HL-60 (cell line): ENCODE measurements around the gene DET1.

Experiments
- DNase-seq, 2 experiments: peaks; one replicate each; pipeline ENCODE4 v3.0.0-alpha.2; 2010 to 2020; ENCODE audit warnings: low read depth in 1 of 2, low spot score in 1 of 2
- H3K27ac ChIP-seq: fragments of 250-450 bp; sonication (Bioruptor Pico); replicated peaks from 2 replicates; pipeline ENCODE4 v1.5.1; 2020; ENCODE audit warnings: mild to moderate bottlenecking, moderate library complexity
- H3K27me3 ChIP-seq: fragments of 250-450 bp; sonication (Bioruptor Pico); 2 replicates; pipeline ENCODE4 v1.5.1; 2021; ENCODE audit warnings: mild to moderate bottlenecking, moderate library complexity; ENCODE audit not compliant: insufficient read depth, poor library complexity, severe bottlenecking
- H3K4me3 ChIP-seq: replicated peaks from 2 replicates; pipeline ENCODE4 v1.5.1; 2011; ENCODE audit warnings: mild to moderate bottlenecking, control low read depth, low read length; ENCODE audit not compliant: insufficient read depth
- GABPA ChIP-seq: IDR thresholded peaks from 2 replicates; pipeline ENCODE4 v1.6.1; 2012; ENCODE audit warnings: low read depth
- POLR2AphosphoS5 ChIP-seq: IDR thresholded peaks from 2 replicates; pipeline ENCODE4 v1.6.1; 2012; ENCODE audit warnings: low read depth
- SPI1 ChIP-seq: IDR thresholded peaks from 2 replicates; pipeline ENCODE4 v1.6.1; 2012; ENCODE audit warnings: low read depth, mild to moderate bottlenecking, borderline replicate concordance
- TF ChIP-seq, protein P1 (sequence below): IDR thresholded peaks from one replicate; pipeline ENCODE4 v1.5.1; 2011; ENCODE audit warnings: low read length, control low read depth, inconsistent platforms; ENCODE audit not compliant: insufficient read depth
- TF ChIP-seq, protein P2 (sequence below): IDR thresholded peaks from 2 replicates; pipeline ENCODE4 v1.6.1; 2012; ENCODE audit warnings: low read depth; ENCODE audit not compliant: insufficient replicate concordance

The DET1 gene

DNA sequence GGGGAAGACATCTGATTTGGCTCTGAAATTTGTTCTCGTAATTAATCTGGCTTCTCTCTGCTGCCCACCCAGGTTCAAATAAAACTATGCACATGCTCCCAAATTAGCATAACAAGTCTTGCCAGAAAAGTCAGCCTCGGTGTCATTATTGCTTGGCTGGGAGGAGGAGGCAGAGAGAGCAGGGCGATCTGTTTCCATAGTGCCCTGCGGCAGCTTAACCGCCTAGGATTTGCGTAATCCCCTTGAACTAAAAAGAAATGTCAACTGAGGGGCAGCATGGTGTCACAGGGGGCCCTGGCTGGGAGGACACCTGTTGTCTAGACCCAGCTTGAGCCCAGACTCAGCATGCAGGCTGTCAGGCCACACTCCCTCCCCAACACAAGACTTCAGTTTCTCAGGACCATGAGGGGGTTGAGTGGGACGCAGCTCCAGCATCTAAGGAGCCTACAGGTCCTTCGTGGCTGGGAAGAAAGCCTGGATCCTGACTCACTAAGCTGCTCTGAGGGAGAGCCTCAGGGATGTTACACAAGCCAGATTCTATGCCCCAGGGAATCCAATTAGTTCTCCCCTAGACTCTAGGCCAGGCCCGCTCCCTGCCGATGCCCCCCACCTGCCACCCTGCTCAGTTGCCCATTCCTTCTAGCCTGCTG lies 61.7 kb downstream of the DET1 start:
- Histone ChIP-seq H3K4me3 (no peak overlapping the region), H3K27ac (no peak overlapping the region), H3K27me3 (no peaks in the 10 kb centered on the region)
- DNase-seq = no peak
- TF ChIP-seq SPI1 (no peak), POLR2AphosphoS5 (no peak), GABPA (no peak)
- TF ChIP-seq, protein P1, sequence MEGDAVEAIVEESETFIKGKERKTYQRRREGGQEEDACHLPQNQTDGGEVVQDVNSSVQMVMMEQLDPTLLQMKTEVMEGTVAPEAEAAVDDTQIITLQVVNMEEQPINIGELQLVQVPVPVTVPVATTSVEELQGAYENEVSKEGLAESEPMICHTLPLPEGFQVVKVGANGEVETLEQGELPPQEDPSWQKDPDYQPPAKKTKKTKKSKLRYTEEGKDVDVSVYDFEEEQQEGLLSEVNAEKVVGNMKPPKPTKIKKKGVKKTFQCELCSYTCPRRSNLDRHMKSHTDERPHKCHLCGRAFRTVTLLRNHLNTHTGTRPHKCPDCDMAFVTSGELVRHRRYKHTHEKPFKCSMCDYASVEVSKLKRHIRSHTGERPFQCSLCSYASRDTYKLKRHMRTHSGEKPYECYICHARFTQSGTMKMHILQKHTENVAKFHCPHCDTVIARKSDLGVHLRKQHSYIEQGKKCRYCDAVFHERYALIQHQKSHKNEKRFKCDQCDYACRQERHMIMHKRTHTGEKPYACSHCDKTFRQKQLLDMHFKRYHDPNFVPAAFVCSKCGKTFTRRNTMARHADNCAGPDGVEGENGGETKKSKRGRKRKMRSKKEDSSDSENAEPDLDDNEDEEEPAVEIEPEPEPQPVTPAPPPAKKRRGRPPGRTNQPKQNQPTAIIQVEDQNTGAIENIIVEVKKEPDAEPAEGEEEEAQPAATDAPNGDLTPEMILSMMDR = no peak

- peak in 1 of 2 experiments; percentile 3 for DNase-seq
- H3K27ac ChIP-seq = no peak overlapping the region
- H3K27me3 ChIP-seq = no peaks in the 10 kb centered on the region
- TF ChIP-seq SPI1 = peak; percentile 61; the same call in 1 of the 2 replicates
- TF ChIP-seq POLR2AphosphoS5 = no peak
- no peak for TF ChIP-seq GABPA
- TF ChIP-seq, protein P2, sequence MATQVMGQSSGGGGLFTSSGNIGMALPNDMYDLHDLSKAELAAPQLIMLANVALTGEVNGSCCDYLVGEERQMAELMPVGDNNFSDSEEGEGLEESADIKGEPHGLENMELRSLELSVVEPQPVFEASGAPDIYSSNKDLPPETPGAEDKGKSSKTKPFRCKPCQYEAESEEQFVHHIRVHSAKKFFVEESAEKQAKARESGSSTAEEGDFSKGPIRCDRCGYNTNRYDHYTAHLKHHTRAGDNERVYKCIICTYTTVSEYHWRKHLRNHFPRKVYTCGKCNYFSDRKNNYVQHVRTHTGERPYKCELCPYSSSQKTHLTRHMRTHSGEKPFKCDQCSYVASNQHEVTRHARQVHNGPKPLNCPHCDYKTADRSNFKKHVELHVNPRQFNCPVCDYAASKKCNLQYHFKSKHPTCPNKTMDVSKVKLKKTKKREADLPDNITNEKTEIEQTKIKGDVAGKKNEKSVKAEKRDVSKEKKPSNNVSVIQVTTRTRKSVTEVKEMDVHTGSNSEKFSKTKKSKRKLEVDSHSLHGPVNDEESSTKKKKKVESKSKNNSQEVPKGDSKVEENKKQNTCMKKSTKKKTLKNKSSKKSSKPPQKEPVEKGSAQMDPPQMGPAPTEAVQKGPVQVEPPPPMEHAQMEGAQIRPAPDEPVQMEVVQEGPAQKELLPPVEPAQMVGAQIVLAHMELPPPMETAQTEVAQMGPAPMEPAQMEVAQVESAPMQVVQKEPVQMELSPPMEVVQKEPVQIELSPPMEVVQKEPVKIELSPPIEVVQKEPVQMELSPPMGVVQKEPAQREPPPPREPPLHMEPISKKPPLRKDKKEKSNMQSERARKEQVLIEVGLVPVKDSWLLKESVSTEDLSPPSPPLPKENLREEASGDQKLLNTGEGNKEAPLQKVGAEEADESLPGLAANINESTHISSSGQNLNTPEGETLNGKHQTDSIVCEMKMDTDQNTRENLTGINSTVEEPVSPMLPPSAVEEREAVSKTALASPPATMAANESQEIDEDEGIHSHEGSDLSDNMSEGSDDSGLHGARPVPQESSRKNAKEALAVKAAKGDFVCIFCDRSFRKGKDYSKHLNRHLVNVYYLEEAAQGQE = no peak
- H3K4me3 ChIP-seq = no peak overlapping the region
Measured at GRCh38 chr15:88482263-88482662, 64.2 kb downstream of the DET1 start.

- Histone ChIP-seq H3K27ac (no peak overlapping the region), H3K27me3 (no peaks in the 10 kb centered on the region), H3K4me3 (no peak overlapping the region)
- TF ChIP-seq, protein P1 = no peak
- TF ChIP-seq, protein P2 = no peak
- no peak for TF ChIP-seq SPI1
- TF ChIP-seq POLR2AphosphoS5 = no peak
- no peak for TF ChIP-seq GABPA
- DNase-seq = no peak
Measured at GRCh38 chr15:88480981-88481380, 65.5 kb downstream of the DET1 start.

GRCh38 chr15:88479169-88479568 lies 67.3 kb downstream of the DET1 start:
- DNase-seq = no peak
- TF ChIP-seq GABPA (no peak), SPI1 (no peak), POLR2AphosphoS5 (no peak)
- TF ChIP-seq, protein P1 = no peak
- TF ChIP-seq, protein P2 = no peak
- no peaks in the 10 kb centered on the region for H3K27me3 ChIP-seq
- H3K4me3 ChIP-seq = no peak overlapping the region
- H3K27ac ChIP-seq = no peak overlapping the region
